Activated CD4-positive, CD25-positive, alpha-beta regulatory T cell (primary cell): ENCODE measurements around the gene SLC36A4.
"Not testable (repeated sequence)": the region's sequence is repeated elsewhere in the genome, so short reads cannot be mapped to it uniquely, and the experiment has no call there.

ENCODE experiments used
- DNase-seq, 4 experiments: peaks; one replicate each; lab custom pipeline; 2025; lab: John Stamatoyannopoulos, UW

Gene SLC36A4

DNA sequence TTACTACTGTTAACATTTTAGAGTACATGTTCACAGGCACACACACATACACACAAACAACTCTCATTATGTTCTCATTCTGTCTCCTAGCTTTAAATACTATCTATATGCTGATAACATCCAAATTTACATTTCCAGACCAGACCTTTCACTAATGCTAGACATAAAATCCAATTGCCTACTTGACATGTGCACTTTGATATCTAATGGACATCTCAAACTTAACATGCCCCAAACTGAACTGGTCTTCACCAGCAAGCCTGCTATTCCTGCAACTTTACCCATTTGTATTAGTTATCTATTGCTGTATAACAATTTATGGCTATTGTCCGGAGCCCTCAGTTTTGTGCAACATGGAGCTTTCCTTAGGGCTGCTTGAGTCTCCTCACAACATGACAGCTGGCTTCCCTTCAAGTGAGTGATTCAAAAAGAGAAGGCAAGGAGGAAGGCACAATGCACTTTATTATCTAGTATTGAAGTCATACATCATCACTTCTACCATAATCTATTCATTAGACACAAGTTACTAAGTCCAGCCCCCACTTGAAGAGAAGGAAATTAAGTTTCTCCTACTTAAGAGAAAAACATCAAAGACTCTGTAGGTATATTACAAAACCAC lies 3.0 kb downstream of the SLC36A4 start:
- no peak for DNase-seq

DNA sequence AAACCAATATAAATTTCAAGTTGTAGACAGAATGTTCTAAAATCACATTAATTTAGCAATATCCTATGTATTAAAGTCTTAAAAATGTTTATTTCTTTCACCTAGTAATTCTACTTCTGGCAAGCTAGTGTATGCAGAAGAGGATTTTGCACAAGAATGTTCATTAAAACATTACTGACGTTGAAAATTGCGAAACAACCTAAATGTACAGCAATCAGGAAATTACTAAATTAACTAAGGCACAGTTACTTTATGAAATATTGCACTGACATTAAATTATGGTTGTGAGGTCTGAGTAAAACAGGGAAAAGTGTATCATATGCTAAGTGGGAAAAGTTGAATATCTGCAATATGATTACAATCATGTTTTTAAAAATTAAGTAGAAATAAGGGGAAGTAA lies 4.1 kb downstream of the SLC36A4 start:
- DNase-seq = no peak

DNA sequence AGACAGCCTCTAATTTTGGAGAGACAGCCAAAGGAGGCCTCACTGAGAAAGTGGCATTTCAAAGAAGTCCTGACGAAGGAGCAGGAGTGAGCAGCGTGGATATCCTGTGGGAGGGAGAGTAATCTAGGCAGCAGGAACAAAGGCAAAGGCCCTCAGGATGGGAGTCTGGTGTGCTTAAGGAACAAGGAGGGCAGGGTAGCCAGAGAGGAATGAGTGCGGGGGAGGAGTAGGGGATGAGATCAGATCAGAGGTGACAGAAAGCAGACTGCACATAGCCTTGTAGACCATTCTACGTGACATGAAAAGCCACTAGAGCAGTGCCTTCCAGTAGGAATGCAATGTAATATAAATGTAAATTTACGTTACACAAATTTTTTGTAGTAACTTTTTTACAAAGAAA lies 5.6 kb downstream of the SLC36A4 start:
- DNase-seq = no peak

DNA sequence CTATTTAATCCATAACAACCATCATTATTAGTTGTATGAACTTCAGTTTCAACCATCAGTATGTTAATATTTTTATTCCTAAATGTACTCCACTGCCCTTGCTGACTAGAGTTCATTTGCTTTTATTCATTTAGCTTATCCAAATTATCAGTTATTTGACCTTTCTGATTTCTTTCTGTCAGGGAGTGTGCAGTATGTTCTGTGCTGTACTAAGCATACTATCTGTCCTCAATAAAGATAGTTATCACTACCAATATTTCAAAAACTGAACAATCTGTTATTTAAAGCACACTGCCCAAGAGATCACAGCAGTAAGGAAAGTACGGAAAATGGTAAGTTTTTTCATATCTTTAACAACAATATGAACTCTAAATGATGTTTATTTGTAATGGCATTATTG lies 8.3 kb downstream of the SLC36A4 start:
- no peak for DNase-seq

DNA sequence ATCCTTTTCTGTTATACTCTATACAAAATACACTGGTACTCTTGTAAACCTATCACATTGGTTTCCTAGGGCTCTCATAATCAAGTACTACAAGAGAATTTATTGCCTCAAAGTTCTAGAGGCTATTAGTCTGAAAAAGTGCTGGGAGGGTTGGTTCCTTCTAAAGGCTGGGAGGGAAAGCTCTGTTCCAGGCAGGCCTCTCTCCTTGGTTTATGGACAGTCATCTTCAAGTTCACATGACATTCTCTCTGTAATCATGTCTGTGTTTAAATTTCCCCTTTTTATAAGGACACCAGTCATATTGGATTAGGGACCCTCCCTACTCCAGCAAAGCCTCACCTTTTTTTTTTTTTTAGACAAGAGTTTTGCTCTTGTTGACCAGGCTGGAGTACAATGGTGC lies 9.1 kb downstream of the SLC36A4 start:
- no peak for DNase-seq

DNA sequence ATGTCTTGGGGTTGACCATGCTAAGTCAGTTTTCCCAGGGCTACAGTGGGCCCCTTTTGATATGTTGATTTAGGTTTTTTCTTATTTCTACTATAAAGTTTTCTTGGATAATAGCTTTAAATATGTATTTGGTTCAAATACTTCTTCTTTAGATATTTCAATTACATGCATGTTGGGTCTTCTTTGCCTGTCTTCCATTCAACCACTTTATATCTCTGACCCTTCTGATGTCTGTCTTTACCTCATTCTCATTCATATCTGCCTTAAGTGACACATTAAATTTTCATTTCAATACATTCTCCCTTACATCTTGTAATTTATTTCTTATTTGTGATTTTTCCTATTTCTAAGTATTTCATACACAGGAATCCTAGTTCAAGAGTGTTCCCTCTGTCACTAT lies 10.5 kb downstream of the SLC36A4 start:
- no peak for DNase-seq

- DNase-seq = not testable (repeated sequence)
These were observed 19.9 kb downstream of the SLC36A4 start for GRCh38 chr11:93177891-93178290.

DNA sequence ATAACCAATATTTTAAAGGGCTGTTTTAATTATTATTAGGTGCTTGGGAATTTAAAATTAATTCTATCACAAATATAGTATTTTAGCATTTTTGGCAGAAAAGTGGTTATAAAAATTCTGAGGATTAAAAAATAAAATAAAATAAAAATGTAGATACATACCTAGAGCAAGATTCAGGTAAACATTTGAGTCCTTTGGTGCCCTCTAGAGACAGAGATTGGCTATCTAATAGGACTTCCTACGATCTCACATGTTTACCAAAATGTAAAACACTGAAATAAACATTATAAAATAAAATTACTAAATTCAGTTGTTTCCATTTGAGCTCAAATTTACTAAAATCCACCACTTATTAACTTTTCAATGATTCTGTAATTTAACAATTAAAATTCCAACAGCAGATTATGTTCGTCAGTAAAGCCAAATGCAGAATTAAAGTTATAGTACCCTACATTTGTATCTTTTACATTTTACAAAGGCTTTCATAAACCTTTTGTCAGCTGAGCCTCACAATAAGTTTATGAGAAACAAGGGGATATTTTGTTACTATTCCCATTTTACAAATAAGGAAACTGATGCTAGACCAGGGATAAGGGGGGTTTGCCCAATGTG lies 27.7 kb downstream of the SLC36A4 start:
- DNase-seq = no peak

- no peak for DNase-seq
These were observed 28.6 kb downstream of the SLC36A4 start for GRCh38 chr11:93169143-93169542.

DNA sequence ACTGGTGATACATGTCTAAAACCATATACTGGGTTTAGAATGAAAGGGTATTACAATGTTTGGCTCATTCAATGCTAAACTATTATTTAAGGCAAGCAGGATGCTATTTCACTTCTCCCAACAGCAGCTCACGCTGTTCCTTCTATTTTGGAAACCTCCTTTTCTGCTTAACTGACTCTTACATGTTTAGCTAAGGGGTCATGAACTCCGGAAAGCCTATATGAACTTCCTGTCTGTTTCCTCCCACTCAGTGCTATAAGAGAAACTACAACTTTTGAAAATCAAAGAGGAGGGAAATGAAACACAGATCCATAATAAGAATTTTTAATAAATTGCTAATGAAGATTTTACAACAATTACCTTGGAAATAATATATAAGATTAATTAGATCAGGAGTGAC lies 30.9 kb downstream of the SLC36A4 start:
- no peak for DNase-seq

- no peak for DNase-seq
These were observed 31.6 kb downstream of the SLC36A4 start for GRCh38 chr11:93166194-93166593.

DNA sequence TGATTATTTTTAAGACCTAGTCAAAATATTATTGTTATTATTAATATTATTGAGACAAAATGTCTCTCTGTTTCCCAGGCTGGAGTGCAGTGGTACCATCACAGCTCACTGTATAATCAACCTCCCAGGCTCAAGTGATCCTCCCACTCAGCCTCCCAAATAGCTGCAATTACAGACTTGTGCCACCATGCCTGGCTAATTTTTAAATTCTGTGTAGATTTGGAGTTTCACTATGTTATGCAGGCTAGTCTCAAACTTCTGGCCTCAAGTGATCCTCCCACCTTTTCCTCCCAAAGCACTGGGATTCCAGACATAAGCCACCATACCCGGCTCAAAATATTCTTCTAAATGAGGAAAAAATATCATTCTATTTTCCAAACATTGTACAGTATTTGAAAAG lies 37.0 kb downstream of the SLC36A4 start:
- DNase-seq = no peak

- DNase-seq = no peak
These were observed 37.6 kb downstream of the SLC36A4 start for GRCh38 chr11:93160156-93160555.

DNA sequence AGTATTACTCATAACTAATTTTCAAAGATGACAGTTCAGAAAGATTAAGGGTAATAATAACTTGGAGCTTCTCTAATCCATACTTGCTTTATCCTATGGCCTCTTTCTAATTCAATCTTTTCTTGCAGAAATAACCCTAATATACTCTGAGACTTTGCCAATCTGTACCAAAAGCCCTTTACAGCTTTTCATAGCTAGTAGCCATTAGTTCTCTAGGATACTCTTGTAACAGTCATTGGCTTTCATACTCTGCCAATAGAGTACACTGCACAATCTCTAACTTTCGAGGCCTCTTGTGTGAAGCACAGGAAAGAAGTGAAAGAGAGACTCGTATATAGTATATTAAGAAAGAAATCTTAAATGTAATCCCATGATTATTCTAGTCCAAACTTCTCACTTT lies 38.1 kb downstream of the SLC36A4 start:
- DNase-seq = no peak

DNA sequence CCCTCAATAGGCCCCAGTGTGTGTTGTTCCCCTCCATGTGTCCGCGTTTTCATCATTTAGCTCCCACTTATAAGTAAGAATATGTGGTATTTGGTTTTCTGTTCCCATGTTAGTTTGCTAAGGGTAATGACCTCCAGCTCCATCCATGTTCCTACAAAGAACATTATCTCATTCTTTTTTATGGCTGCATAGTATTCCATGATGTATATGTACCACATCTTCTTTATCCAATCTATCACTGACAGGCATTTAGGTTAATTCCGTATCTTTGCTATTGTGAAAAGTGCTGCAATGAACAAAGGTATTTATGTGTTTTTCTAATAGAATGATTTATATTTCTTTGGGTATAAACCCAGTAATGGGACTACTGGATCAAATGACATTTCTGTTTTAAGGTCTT lies 42.1 kb downstream of the SLC36A4 start:
- no peak for DNase-seq

DNA sequence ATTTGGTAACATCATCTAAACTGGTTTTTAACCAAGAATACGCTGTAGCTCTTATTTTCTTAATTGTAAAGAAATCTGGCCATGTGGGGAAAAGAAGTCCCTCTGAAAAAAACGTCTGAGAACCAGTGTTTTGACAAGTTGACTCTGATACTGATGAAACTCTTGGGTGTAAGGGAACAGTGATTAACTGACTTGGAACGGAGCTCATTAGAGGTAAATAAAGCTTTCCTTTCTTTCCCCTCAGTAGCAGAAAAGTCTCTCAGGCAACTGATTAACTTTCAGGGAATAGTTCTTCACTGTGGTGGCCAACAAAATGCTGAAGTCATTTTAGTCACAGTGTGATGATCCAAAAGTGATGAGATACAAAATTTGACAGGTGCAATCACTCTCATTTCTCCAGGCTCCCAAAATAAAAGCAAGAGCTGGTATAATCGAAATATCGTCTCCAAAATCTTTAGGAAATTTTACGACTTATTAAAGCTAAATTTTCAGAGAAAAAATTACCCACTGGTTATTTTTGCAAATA lies 52.3 kb downstream of the SLC36A4 start:
- no peak for DNase-seq

GRCh38 chr11:93143800-93144199 lies 54.0 kb downstream of the SLC36A4 start:
- no peak for DNase-seq

DNA sequence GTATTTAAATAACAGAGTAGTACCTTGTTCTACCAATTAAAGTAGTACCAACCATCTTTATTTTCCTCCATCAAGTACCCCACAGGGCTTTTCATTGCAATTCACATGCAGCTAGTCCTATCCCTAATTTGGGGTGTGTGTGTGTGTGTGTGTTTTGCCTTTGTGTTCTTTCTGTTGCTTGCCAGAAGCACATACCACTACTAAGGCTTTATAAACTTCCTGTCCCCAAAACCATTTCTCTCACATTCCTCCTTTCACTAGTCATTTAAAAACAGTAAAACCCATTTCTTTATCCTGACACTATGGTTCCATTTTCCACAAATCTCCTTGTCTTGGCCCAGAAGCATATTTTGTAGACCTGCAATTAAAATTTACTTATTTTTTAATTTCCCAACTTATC lies 54.6 kb downstream of the SLC36A4 start:
- DNase-seq = no peak

DNA sequence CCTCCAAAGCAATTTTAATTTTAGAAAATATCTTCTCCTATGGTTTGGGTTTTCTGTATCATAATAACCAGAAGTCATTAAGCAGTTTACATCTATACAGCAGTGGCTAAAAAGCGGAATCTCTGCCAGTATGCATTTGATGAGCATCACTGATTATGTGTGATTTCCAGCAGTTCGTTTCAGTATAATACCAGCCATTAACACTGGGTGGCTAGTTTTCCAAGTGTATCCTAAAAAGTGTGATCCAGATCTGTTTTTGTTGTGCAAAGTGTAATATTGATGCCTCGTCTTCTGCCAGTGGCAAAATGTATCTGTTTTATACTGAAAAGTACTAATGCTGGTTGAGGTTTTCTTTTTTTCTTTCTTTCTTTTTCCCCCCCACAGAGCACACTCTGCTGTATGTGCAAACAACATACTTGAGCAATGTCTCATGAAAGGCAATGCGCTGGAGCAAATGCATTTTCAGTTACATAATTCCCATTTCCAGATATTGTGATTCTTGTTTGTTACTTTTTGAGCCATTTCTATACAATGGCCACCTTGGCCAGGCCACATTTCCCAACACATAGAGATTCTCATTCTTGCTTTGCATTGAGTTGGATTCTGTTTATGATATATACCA lies 64.2 kb downstream of the SLC36A4 start:
- no peak for DNase-seq

DNA sequence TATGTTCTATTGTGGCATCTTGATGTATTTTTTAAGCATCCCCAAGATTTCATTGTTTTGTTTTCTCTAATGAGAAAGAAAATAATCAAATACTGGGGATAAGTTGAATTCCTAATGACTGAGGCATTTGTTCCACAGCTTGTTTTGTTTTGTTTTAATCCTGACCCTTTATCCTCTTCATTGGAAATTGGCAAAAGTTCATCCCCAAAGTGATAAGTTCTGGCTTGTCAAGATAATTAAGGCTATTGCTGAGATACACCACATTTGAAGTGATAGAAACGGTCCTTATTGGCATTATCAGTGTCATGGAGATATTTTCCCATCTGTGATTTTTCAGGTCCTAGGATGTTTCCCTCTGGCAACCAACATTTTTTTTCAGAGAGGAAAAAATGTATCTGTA lies 65.0 kb downstream of the SLC36A4 start:
- no peak for DNase-seq

GRCh38 chr11:93131709-93132108 lies 66.1 kb downstream of the SLC36A4 start:
- DNase-seq = no peak

DNA sequence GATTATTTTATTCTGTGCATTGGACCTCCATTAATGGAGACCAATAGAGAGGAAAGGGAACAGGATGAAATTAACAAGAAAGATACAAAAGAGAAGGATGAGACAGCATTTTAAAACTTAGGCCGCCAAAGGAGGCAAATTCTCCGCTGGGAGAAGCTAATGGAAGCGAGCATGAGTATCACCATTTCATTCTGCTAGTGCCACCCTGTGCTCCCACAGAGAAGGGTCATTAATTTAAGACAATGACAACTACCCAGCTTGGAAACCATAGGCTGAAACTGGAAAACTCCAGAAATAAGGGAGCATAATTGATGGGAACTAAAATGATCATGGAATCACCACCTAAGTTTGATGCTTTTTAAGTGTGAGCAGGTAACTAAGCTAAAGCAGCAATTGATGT lies 69.2 kb downstream of the SLC36A4 start:
- DNase-seq = no peak

DNA sequence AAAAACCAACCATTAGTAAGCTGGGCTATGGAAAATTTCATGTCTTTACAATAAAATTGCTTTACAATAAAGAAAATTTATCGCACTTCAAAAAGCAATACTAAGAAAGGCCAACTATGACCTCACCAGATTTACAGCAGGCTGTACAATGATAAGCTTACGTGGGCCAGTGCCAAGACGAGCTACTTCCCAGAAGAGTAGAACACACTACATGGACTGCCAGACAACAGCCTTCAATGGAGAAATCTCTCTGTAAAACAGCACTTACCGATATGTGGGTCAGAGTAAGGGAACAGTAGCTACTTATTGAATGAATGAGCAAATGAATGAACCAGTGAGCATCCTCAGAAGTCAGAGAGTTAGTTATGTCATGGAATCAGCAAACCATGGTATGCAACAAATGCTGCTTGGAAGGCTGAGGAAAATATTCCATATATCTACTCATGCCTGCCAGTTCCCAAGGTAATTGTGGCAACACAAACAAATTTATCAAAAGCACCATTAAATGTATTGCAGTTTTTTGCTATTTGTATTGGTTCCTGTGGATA lies 74.4 kb downstream of the SLC36A4 start:
- DNase-seq = no peak
